Stimulated activated CD8-positive, alpha-beta memory T cell treated with anti-CD3 and anti-CD28 coated beads, Interleukin-12 subunit alpha, Interleukin-12 subunit beta, amount 100 ng/mL, for 1 hour (primary cell): ENCODE data around the gene HECW1.
A peak's percentile ranks its signal among the peaks of the same experiment; 100 is the strongest.

Experiments
- DNase-seq: peaks from one replicate; pipeline ENCODE4 v3.0.0-alpha.2; 2020; ENCODE audit warnings: low read depth

Gene HECW1

GRCh38 chr7:43438897-43439479 lies 326.5 kb downstream of the HECW1 start:
- DNase-seq, result no peak

GRCh38 chr7:43439631-43440401 lies 327.4 kb downstream of the HECW1 start:
- peak; percentile 16 for DNase-seq

GRCh38 chr7:43441231-43442130 lies 329.0 kb downstream of the HECW1 start:
- DNase-seq, result no peak

GRCh38 chr7:43443381-43443780 lies 330.9 kb downstream of the HECW1 start:
- DNase-seq, result no peak

- DNase-seq, result no peak
These were observed 332.5 kb downstream of the HECW1 start for GRCh38 chr7:43444711-43445578.

GRCh38 chr7:43449577-43449976 lies 337.1 kb downstream of the HECW1 start:
- no peak for DNase-seq

- DNase-seq, result no peak
These were observed 338.4 kb downstream of the HECW1 start for GRCh38 chr7:43450894-43451293.

- DNase-seq, result no peak
These were observed 342.6 kb downstream of the HECW1 start for GRCh38 chr7:43454936-43455518.

GRCh38 chr7:43456200-43456599 lies 343.8 kb downstream of the HECW1 start:
- DNase-seq, result no peak

GRCh38 chr7:43458330-43459018 lies 346.0 kb downstream of the HECW1 start:
- DNase-seq, result no peak

GRCh38 chr7:43459019-43459337 lies 346.5 kb downstream of the HECW1 start:
- DNase-seq, result no peak

GRCh38 chr7:43460733-43461348 lies 348.4 kb downstream of the HECW1 start:
- no peak for DNase-seq

- DNase-seq, result no peak
These were observed 349.0 kb downstream of the HECW1 start for GRCh38 chr7:43461349-43462024.

- no peak for DNase-seq
These were observed 350.4 kb downstream of the HECW1 start for GRCh38 chr7:43462836-43463235.

- DNase-seq, result no peak
These were observed 351.0 kb downstream of the HECW1 start for GRCh38 chr7:43463401-43463980.

- no peak for DNase-seq
These were observed 353.4 kb downstream of the HECW1 start for GRCh38 chr7:43465581-43466554.

- no peak for DNase-seq
These were observed 355.0 kb downstream of the HECW1 start for GRCh38 chr7:43467406-43467805.

GRCh38 chr7:43467846-43468245 lies 355.4 kb downstream of the HECW1 start:
- no peak for DNase-seq
